ENCODE data around the gene DDRGK1. TPM values are rescaled to one million over a fixed set of nuclear protein-coding genes. Genes with fewer than 3 reads are reported as not detected.

The DDRGK1 gene
- total and polyA plus RNA-seq, 2 of the 8 experiments (the other 6 are each of a cell fraction or from before 2014, with no cell fraction given), result 29.4 to 42.0 TPM

DNA sequence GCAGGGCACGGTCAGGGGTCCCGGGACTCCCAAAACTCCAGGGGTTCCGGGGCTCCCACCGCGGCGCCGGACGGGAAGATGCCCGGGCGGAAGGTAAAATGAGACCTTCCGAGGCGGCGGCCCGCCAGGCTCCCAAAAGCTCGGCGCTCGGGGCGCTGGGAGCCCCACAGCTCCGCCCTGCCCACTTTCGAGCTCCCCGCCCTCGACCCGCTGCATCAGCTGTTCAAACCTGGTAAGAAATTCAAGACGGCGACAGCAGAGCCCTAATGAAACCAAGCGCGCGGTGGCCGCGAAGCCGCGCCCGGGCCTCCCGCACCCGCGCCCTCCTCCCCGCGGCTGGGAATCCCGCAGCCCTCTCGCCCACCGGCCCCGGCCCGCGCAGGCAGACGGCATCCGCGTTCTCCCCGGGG is 34.1 kb upstream of the DDRGK1 start:
- Histone ChIP-seq H4K8ac (ENCODE audit: extremely low read depth, insufficient read depth, low read length) (peak overlapping the region; percentile 71; the same call in 1 of the 2 replicates), H4K91ac (replicated peaks; ENCODE audit: insufficient read length, low read length) (no peak overlapping the region), H2BK120ac (replicated peaks; ENCODE audit: low read depth, low read length) (no peak overlapping the region), H3K79me2 (ENCODE audit: control insufficient read depth in 1 of 2, insufficient read depth in 2 of 2, low read length in 2 of 2) (no peaks in the 10 kb centered on the region), H4K20me1 (replicated peaks in 1 of 2; ENCODE audit: control insufficient read depth in 1 of 2, insufficient read depth in 2 of 2, low read length in 2 of 2) (peaks cover 0 to 12% of the 10 kb centered on the region in 2 experiments), H3K4me3 (ENCODE audit: extremely low read depth in 1 of 4, insufficient read depth in 2 of 4, low read depth in 3 of 4, low read length in 4 of 4) (peak overlapping the region; percentile 47 to 79 (median 76)), H3K36me3 (ENCODE audit: control insufficient read depth in 2 of 4, insufficient read depth in 4 of 4, low read length in 3 of 4) (peaks cover 0 to 5% (median 0%) of the 10 kb centered on the region in 4 experiments; a peak in 1 of 8 replicates), H3K14ac (ENCODE audit: insufficient read length) (no peak overlapping the region), H4K5ac (ENCODE audit: insufficient read length, low read depth, low read length) (no peak overlapping the region), H3K18ac (ENCODE audit: extremely low read depth, low read length) (no peak overlapping the region; the same call in 1 of the 2 replicates), H3K56ac (replicated peaks; ENCODE audit: insufficient read length, low read depth, low read length) (no peak overlapping the region), H2AFZ (ENCODE audit: low read length) (no peak overlapping the region), H2BK20ac (ENCODE audit: low read length) (no peak overlapping the region), H3K27me3 (replicated peaks in 1 of 4; ENCODE audit: control insufficient read depth in 3 of 4, extremely low read depth in 1 of 4, insufficient read depth in 3 of 4, low read length in 3 of 4) (peaks cover 13 to 40% (median 35%) of the 10 kb centered on the region in 4 experiments), H3K4me1 (replicated peaks in 1 of 4; ENCODE audit: control insufficient read depth in 3 of 4, insufficient read depth in 4 of 4, low read length in 3 of 4) (peaks cover 0 to 19% (median 7%) of the 10 kb centered on the region in 4 experiments; a peak in 6 of 7 replicates), H3K9me3 (ENCODE audit: insufficient read depth in 2 of 2, low read depth in 1 of 2, low read length in 1 of 2) (no peaks in the 10 kb centered on the region), H2BK15ac (ENCODE audit: low read length) (no peak overlapping the region), H3K9ac (replicated peaks in 1 of 4; ENCODE audit: extremely low read depth in 1 of 4, low read depth in 3 of 4, low read length in 3 of 4) (no peak overlapping the region; a peak in 1 of 7 replicates), H3K23me2 (ENCODE audit: low read depth, low read length) (peaks cover 16% of the 10 kb centered on the region; the same call in 1 of the 2 replicates), H2AK5ac (ENCODE audit: low read depth, low read length) (no peak overlapping the region), H3K4ac (replicated peaks; ENCODE audit: insufficient read length, low read depth, low read length) (no peak overlapping the region), H3K79me1 (ENCODE audit: low read depth, low read length) (no peaks in the 10 kb centered on the region), H2BK12ac (ENCODE audit: low read depth, low read length) (no peak overlapping the region), H3K4me2 (ENCODE audit: insufficient read depth in 1 of 2, low read depth in 2 of 2, low read length in 2 of 2) (peak overlapping the region; percentile 87 to 99), H2BK5ac (ENCODE audit: low read depth, low read length) (no peak overlapping the region), H3K23ac (ENCODE audit: insufficient read length) (no peak overlapping the region), H3K27ac (ENCODE audit: low read depth, low read length) (no peak overlapping the region)
- CTCF ChIA-PET (ENCODE audit: partially characterized antibody), result interaction anchor here (0.7 to 6.2 kb wide), 4 partner anchors 10 to 128 kb away, joined by 3 to 47 read pairs (median 3); no protein-coding TSS in a partner anchor
- POLR2A ChIA-PET (ENCODE audit: partially characterized antibody), result interaction anchor here (0.9 to 4.5 kb wide), 8 partner anchors 10 to 76 kb away, joined by 3 to 61 read pairs (median 6); partner anchors contain the start of gene ITPA
- WGBS, 2 experiments (ENCODE audit: extremely low coverage in 1 of 2, insufficient coverage in 1 of 2, insufficient read length in 1 of 2, insufficient replicate concordance in 2 of 2, low coverage in 1 of 2, low lambda C conversion rate in 2 of 2, missing lambda C conversion rate in 1 of 2), result 1% methylated on average over 18 of the region's 48 CpGs; no CpG with 5 or more reads in 1 of the 2 experiments
- FAIRE-seq (no peak), DNase-seq (ENCODE audit: low read depth in 1 of 2, low spot score in 2 of 2) (no peak)
- TF ChIP-seq EZH2 (IDR thresholded peaks at IDR 0.05; ENCODE audit: low read depth, low read length, severe bottlenecking) (peak; percentile 30), SAP30 (IDR thresholded peaks at IDR 0.05; ENCODE audit: insufficient read depth, insufficient replicate concordance, low read length) (no peak), CREB1 (IDR thresholded peaks at IDR 0.05) (no peak), SUZ12 (IDR thresholded peaks at IDR 0.05; ENCODE audit: low read length) (no peak), EP300 (IDR thresholded peaks at IDR 0.05; ENCODE audit: borderline replicate concordance in 1 of 2, low read depth in 2 of 2, low read length in 2 of 2) (no peak)
- TF ChIP-seq, protein P1, sequence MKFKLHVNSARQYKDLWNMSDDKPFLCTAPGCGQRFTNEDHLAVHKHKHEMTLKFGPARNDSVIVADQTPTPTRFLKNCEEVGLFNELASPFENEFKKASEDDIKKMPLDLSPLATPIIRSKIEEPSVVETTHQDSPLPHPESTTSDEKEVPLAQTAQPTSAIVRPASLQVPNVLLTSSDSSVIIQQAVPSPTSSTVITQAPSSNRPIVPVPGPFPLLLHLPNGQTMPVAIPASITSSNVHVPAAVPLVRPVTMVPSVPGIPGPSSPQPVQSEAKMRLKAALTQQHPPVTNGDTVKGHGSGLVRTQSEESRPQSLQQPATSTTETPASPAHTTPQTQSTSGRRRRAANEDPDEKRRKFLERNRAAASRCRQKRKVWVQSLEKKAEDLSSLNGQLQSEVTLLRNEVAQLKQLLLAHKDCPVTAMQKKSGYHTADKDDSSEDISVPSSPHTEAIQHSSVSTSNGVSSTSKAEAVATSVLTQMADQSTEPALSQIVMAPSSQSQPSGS (IDR thresholded peaks at IDR 0.05; ENCODE audit: low read length), result no peak
